Thyroid gland (tissue), 4 donors: ENCODE measurements around the gene NKAIN4. TPM values are rescaled to one million over a fixed set of nuclear protein-coding genes. Genes with fewer than 3 reads are reported as not detected.

Experiments used
- DNase-seq, 2 donors: peaks; one replicate each; pipeline ENCODE4 v3.0.0-alpha.2; 2019
- H3K27ac ChIP-seq, 3 donors: fragments of 200-600 bp; sonication (generic); 1 replicate in 2 of 3; 2 replicates in 1 of 3; pipeline ENCODE4 v1.5.1; 2016 to 2019; ENCODE audit warnings: mild to moderate bottlenecking in 1 of 3, moderate library complexity in 1 of 3
- H3K27me3 ChIP-seq: fragments of 200-600 bp; sonication (generic); one replicate; pipeline ENCODE4 v1.5.1; 2019
- H3K36me3 ChIP-seq, 2 donors: fragments of 200-600 bp; sonication (generic); one replicate each; pipeline ENCODE4 v1.5.1; 2016 to 2019
- H3K4me1 ChIP-seq, 2 donors: fragments of 200-600 bp; sonication (generic); one replicate each; pipeline ENCODE4 v1.5.1; 2017 to 2019
- H3K4me3 ChIP-seq, 3 donors: fragments of 200-600 bp; sonication (generic); replicated peaks in 1 of 3; 1 replicate in 2 of 3; 2 replicates in 1 of 3; pipeline ENCODE4 v1.5.1; 2016; ENCODE audit warnings: mild to moderate bottlenecking in 1 of 3
- H3K9me3 ChIP-seq: fragments of 200-600 bp; sonication (generic); one replicate; pipeline ENCODE4 v1.5.1; 2017
- CTCF ChIP-seq, 6 experiments: fragments of 200-600 bp in 3 of 6; fragments of 450-650 bp in 3 of 6; sonication (generic) in 3 of 6; IDR thresholded peaks; one replicate each; pipeline ENCODE4 v1.5.1; 2016 to 2019; ENCODE audit warnings: antibody characterized with exemption in 6 of 6, mild to moderate bottlenecking in 2 of 6, inconsistent platforms in 1 of 6, moderate library complexity in 1 of 6
- POLR2A ChIP-seq, 2 donors: fragments of 450-650 bp; IDR thresholded peaks; one replicate each; pipeline ENCODE4 v1.6.1; 2017; ENCODE audit warnings: antibody characterized with exemption in 2 of 2, mild to moderate bottlenecking in 2 of 2, moderate library complexity in 1 of 2
- WGBS, 2 donors: methylation state at CpG; one replicate each; pipeline ENCODE4 v1.1.5; 2017; 5-methylcytosine and 5-hydroxymethylcytosine counted together
- intact Hi-C: fragments of 100-400 bp; cut with DNase I; formaldehyde crosslinking; loops from one replicate; pipeline ENCODE4 v1.15.1; 2023
- total RNA-seq, 4 donors: library from RNA; depleted of rRNA; stranded (reverse); fragments of >200 nt; gene quantifications; one replicate each; pipeline ENCODE4 v1.2.3, GENCODE V29; 2016

Gene NKAIN4
- total RNA-seq, 4 donors from 2014 or later = 0.45 to 5.5 (median 0.67) TPM; not detected in 1

DNA sequence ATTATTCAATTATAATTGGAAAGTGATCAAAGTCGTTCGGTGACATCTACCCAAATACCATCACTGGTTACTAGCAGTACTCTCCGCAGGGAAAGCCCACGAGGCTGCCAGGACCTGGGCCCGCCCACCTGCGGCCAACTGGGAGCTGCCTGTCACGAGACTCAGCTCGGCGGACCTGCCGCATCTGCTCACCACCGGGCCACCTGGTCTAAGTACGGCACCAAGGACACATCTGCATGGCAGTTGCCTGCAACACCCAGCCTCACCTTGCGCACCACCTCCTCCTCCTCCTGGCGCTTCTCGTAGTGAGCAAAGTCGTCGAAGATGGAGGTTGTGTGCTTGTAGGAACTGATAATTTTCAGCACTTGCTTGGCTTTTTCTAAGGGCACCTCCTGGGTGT lies 52.2 kb downstream of the NKAIN4 start:
- Histone ChIP-seq H3K4me1 (peaks cover 5% of the 10 kb centered on the region in 2 donors), H3K27ac (no peak overlapping the region), H3K36me3 (peaks cover 34 to 37% of the 10 kb centered on the region in 2 donors), H3K9me3 (no peaks in the 10 kb centered on the region), H3K27me3 (no peaks in the 10 kb centered on the region), H3K4me3 (no peak overlapping the region)
- DNase-seq = no peak
- 93 to 94% methylated on average over 11 to 17 of the region's 17 CpGs for WGBS, 2 donors
- intact Hi-C loops = no loop called here
- TF ChIP-seq CTCF (IDR thresholded peaks at IDR 0.05) (no peak), POLR2A (IDR thresholded peaks at IDR 0.05) (no peak)

DNA sequence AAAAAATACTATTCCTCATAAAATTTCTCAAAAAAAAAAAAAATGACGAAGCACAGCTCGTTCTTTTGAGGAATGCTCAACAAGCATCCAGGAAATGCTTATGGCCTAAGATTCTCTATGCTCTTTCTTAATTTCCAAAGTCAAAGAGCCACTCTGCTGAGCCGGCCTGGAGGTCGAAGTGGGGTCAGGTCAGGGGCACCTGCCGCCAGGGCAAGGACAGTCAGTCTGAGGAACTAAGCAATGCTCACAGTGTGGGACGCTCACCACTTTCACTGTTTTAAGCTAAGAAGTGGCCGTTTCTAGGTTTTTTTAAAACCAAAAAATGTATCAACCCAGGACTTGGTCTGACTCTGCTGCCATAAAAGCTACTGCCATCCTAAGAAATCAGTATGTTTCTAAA lies 55.7 kb downstream of the NKAIN4 start:
- no peak for TF ChIP-seq POLR2A (IDR thresholded peaks at IDR 0.05)
- Histone ChIP-seq H3K27me3 (no peaks in the 10 kb centered on the region), H3K4me3 (no peak overlapping the region), H3K4me1 (no peaks in the 10 kb centered on the region), H3K36me3 (peaks cover 31 to 32% of the 10 kb centered on the region in 2 donors), H3K27ac (no peak overlapping the region), H3K9me3 (no peaks in the 10 kb centered on the region)
- intact Hi-C loops = no loop called here
- DNase-seq = no peak
- WGBS, 2 donors = 87 to 90% methylated on average over 7 of the region's 7 CpGs

GRCh38 chr20:63196768-63197470 lies 57.3 kb downstream of the NKAIN4 start:
- no peak overlapping the region for H3K27ac ChIP-seq
- DNase-seq = no peak
- intact Hi-C loops = no loop called here
- WGBS, 2 donors = 81 to 86% methylated on average over 8 to 9 of the region's 9 CpGs
- H3K36me3 ChIP-seq = peaks cover 14 to 15% of the 10 kb centered on the region in 2 donors
- TF ChIP-seq POLR2A (IDR thresholded peaks at IDR 0.05) (no peak), CTCF (IDR thresholded peaks at IDR 0.05) (no peak)
- no peaks in the 10 kb centered on the region for H3K27me3 ChIP-seq
- H3K4me3 ChIP-seq = no peak overlapping the region
- H3K9me3 ChIP-seq = no peaks in the 10 kb centered on the region
- no peaks in the 10 kb centered on the region for H3K4me1 ChIP-seq

- H3K36me3 ChIP-seq = peaks cover 7 to 10% of the 10 kb centered on the region in 2 donors
- DNase-seq = no peak
- no peak for TF ChIP-seq CTCF (IDR thresholded peaks at IDR 0.05)
- TF ChIP-seq POLR2A (IDR thresholded peaks at IDR 0.05) = no peak
- H3K9me3 ChIP-seq = no peaks in the 10 kb centered on the region
- H3K27ac ChIP-seq = no peak overlapping the region
- H3K4me3 ChIP-seq = no peak overlapping the region
- H3K27me3 ChIP-seq = no peaks in the 10 kb centered on the region
- intact Hi-C loops = no loop called here
- 97 to 98% methylated on average over 4 of the region's 4 CpGs for WGBS, 2 donors
- no peaks in the 10 kb centered on the region for H3K4me1 ChIP-seq
Observed at GRCh38 chr20:63194797-63195173, 59.5 kb downstream of the NKAIN4 start.

- TF ChIP-seq CTCF (IDR thresholded peaks at IDR 0.05) = no peak
- Histone ChIP-seq H3K36me3 (peaks cover 7 to 10% of the 10 kb centered on the region in 2 donors), H3K4me3 (no peak overlapping the region), H3K27me3 (no peaks in the 10 kb centered on the region), H3K4me1 (no peaks in the 10 kb centered on the region), H3K27ac (no peak overlapping the region), H3K9me3 (no peaks in the 10 kb centered on the region)
- WGBS, 2 donors = 81 to 88% methylated on average over 14 of the region's 14 CpGs
- no peak for DNase-seq
- intact Hi-C loops = no loop called here
Observed at GRCh38 chr20:63194007-63194796, 60.1 kb downstream of the NKAIN4 start.
